Aorta (tissue), 5 donors: Measurements from ENCODE around the gene KLF9. TPM values are rescaled to one million over a fixed set of nuclear protein-coding genes. Genes with fewer than 3 reads are reported as not detected.

Experiments
- ATAC-seq: fragments of 200-7000 bp; cut with Tn5 transposase; one replicate; pipeline ENCODE4 v1.9.1; 2022; ENCODE audit warnings: moderate library complexity; ENCODE audit not compliant: low FRiP score
- DNase-seq, 2 donors: peaks; one replicate each; pipeline ENCODE4 v3.0.0-alpha.2; 2020
- H3K27ac ChIP-seq, 2 donors: one replicate each; pipeline ENCODE4 v1.5.1; 2013; ENCODE audit warnings: low read length in 2 of 2, mild to moderate bottlenecking in 2 of 2, moderate library complexity in 2 of 2, control low read depth in 1 of 2, inconsistent platforms in 1 of 2, low read depth in 1 of 2
- H3K27me3 ChIP-seq, 2 donors: one replicate each; pipeline ENCODE4 v1.6.1; 2013; ENCODE audit warnings: control low read depth in 1 of 2, low read length in 1 of 2, mild to moderate bottlenecking in 1 of 2, moderate library complexity in 1 of 2; ENCODE audit not compliant: insufficient read depth in 2 of 2, control insufficient read depth in 1 of 2
- H3K36me3 ChIP-seq, 2 donors: one replicate each; pipeline ENCODE4 v1.6.1; 2013; ENCODE audit warnings: control low read depth in 1 of 2, low read length in 1 of 2, mild to moderate bottlenecking in 1 of 2; ENCODE audit not compliant: insufficient read depth in 2 of 2, control insufficient read depth in 1 of 2
- H3K4me1 ChIP-seq, 2 donors: one replicate each; pipeline ENCODE4 v1.6.1; 2013; ENCODE audit warnings: low read length in 2 of 2, control low read depth in 1 of 2, mild to moderate bottlenecking in 1 of 2, moderate library complexity in 1 of 2; ENCODE audit not compliant: insufficient read depth in 2 of 2, control insufficient read depth in 1 of 2
- H3K4me3 ChIP-seq, 2 donors: one replicate each; pipeline ENCODE4 v1.5.1; 2013; ENCODE audit warnings: low read length in 2 of 2, control low read depth in 1 of 2, mild to moderate bottlenecking in 1 of 2
- H3K9me3 ChIP-seq: one replicate; pipeline ENCODE4 v1.6.1; 2013; ENCODE audit warnings: mild to moderate bottlenecking, low read length; ENCODE audit not compliant: control insufficient read depth
- WGBS, 2 donors: extraction: QIAGEN DNeasy Blood & Tissue Kit; methylation state at CpG; one replicate each; pipeline ENCODE4 v1.1.7; 2013; 5-methylcytosine and 5-hydroxymethylcytosine counted together
- intact Hi-C, 2 donors: fragments of 100-400 bp; cut with DNase I; formaldehyde crosslinking; loops; one replicate each; pipeline versions ENCODE4 v1.14.2 to v1.15.0; 2022
- long read RNA-seq, 2 donors: library from polyadenylated mRNA; unstranded; transcript quantifications; one replicate each; pipeline ENCODE4 v2.0.0, GENCODE V29; 2020 to 2021
- polyA plus RNA-seq, 2 donors: library from polyadenylated mRNA; stranded (reverse); fragments of 200-250 nt; gene quantifications; one replicate each; pipeline ENCODE4 v1.2.3, GENCODE V29; 2013
- total RNA-seq, 2 donors: library from RNA; stranded (reverse); fragmentation: NEBNext Ultra II Directional; extraction: Animal tissue kit (Norgen Biotek cat#: 25700); gene quantifications; one replicate each; pipeline ENCODE4 v1.2.1, GENCODE V29; 2021
- donor health status: healthy with polysubstance abuse.
- donor health status: Bipolar disorder and iron deficiency.
- donor health status: DM: no; HTN: no; CAD: no.
- donor health status: DM: no; HTN: no; CAD: no.
- donor health status: DM: yes; HTN: yes; CAD: no.

The KLF9 gene
- total RNA-seq (100 to 1,000 TPM in 1 of 2 donors, 10 to 100 TPM in 1; 38.4 to 122 TPM), polyA plus RNA-seq (10 to 100 TPM; 31.4 to 53.3 TPM)
- long read RNA-seq, donor 1, full-length matches to known transcripts, result 1 of 36 reads
- long read RNA-seq, donor 1, partial matches to known transcripts, result 0 of 36 reads
- long read RNA-seq, donor 1, other reads (novel, unspliced or antisense), result 35 of 36 reads
- long read RNA-seq, donor 2, full-length matches to known transcripts, result 5 of 11 reads
- long read RNA-seq, donor 2, partial matches to known transcripts, result 0 of 11 reads
- long read RNA-seq, donor 2, other reads (novel, unspliced or antisense), result 6 of 11 reads

DNA sequence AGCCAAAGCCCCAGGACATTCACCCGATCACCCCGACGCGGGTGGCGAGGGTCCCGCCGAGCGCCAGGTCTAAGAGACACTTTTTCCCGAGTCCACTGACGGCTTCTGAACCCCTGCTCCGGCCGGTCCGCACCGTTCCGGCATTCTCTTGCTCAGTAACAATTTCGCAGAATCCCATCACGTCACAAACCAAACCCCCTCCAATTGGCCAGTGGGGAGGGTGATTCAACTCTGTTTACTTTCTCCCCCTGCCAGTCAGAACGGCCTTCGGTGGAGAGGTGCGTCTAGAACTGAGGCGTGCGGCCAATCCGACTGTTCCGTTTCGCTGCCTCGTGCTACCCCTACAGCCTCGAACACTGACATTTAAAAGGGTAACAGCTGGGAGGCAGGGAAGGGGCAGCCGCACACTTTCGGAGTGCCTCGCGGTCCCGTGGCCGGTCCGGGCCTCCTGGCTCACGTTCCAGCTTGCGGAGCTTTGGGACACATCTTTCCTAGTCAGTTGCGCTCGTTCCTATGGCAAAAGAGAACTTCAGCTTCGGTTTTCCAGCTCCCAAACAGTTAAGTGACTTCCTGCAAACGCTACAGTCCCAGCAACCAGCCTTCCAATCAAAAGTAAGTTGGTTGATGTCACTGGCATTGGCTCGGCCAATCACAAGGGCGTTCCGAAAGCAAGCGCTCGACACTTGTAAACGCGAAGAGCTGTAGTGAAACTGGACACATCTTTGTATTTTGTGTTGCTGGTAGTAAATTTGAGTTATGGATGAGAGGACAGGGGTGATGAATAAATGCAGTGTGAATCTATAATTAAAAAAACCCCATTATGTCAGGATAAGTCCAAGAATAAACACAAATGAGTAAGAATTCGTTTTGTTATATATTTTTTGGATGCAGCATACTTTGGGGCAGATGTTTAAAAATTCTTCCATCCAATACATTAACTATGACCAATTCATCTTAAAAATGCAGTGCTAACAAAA lies at the start of gene KLF9:
TSS of gene KLF9 (minus strand) at position 859 of the 977 bp plus-strand sequence. CDS start 1,294 bp downstream, outside the sequence.
- Histone ChIP-seq H3K27me3 (no peaks in the 10 kb centered on the region), H3K4me3 (peak within 1 kb of the TSS; percentile 83 to 88), H3K27ac (peak within 1 kb of the TSS; percentile 98 to 100), H3K36me3 (no peaks in the 10 kb centered on the region), H3K4me1 (no peaks in the 10 kb centered on the region), H3K9me3 (no peaks in the 10 kb centered on the region)
- ATAC-seq, result peak; percentile 90
- peak; percentile 95 to 98 for DNase-seq
- intact Hi-C loops, result loop anchor here (5.0 to 10.0 kb wide), 3 partner anchors 88 to 173 kb away; partner anchors contain the start of gene SMC5 (in 1 of the 2)
- 0 to 1% methylated on average over 47 to 48 of the region's 48 CpGs for WGBS, 2 donors

DNA sequence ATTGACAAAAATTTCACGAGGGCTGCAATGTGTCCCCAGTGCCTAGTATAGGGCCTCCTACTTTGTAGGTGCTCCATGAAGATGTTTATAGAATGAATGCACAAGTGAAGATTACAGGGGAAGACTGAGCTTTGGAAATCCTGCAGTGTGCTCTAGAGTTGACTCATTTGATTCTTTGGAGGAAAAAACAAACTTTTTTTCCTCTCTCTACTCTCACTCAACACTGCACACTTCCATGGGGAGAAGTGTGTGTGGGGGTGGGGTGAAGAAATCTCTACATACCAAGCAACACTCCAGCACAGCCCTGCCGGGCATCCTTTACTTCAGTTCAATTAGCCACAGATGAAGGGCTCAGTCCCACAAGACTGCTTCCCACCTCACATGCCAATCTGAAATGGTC lies 49.4 kb upstream of the KLF9 start:
- Histone ChIP-seq H3K27me3 (no peaks in the 10 kb centered on the region), H3K4me1 (no peaks in the 10 kb centered on the region), H3K27ac (no peak overlapping the region), H3K4me3 (no peak overlapping the region), H3K9me3 (no peaks in the 10 kb centered on the region), H3K36me3 (no peaks in the 10 kb centered on the region)
- no peak for ATAC-seq
- 83 to 84% methylated on average over 2 of the region's 2 CpGs for WGBS, 2 donors
- intact Hi-C loops, result no loop called here
- no peak for DNase-seq

DNA sequence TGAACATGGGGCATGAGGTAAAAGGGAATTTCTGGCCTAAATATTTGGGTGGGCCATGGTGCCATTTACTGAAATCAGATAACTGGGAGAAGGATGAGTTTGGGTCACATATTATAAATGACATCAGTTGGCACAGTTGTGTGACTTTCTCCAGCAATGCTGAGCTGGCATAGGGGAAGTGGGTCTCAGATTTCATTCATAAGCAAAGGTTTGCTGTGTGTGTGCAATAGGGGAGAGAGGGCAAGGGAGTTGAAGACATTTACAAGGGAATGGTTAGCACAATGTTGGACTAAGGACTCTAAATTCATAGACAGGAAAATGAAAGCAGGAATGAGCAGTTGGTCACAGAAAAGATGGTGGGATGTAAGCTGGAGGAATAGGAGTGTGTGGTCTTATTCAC lies 47.8 kb upstream of the KLF9 start:
- Histone ChIP-seq H3K27me3 (no peaks in the 10 kb centered on the region), H3K4me1 (no peaks in the 10 kb centered on the region), H3K4me3 (no peak overlapping the region), H3K36me3 (no peaks in the 10 kb centered on the region), H3K27ac (no peak overlapping the region), H3K9me3 (no peaks in the 10 kb centered on the region)
- intact Hi-C loops, result no loop called here
- no peak for DNase-seq
- no peak for ATAC-seq

DNA sequence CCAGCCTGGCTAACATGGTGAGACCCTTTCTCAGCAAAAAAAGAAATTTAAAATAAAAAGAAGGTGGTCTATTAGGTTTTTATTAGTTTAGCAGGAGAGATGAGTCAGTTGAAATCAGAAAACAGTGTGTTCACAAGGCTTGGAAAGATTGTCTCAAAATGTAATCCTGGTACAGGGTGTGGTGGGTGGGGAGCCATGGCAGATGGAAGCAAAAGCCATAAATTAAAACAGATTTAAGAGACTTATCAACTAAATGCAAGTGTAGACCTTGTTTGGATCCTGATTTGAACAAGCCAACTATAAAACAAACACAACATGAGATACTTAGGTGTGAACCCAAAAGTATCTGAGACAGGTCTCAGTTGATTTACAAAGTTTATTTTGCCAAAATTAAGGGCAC lies 42.8 kb upstream of the KLF9 start:
- peaks cover 0 to 2% of the 10 kb centered on the region in 2 donors for H3K4me1 ChIP-seq
- intact Hi-C loops, result no loop called here
- H3K27me3 ChIP-seq, result no peaks in the 10 kb centered on the region
- no peaks in the 10 kb centered on the region for H3K9me3 ChIP-seq
- no peak overlapping the region for H3K4me3 ChIP-seq
- H3K36me3 ChIP-seq, result no peaks in the 10 kb centered on the region
- ATAC-seq (no peak), DNase-seq (no peak)
- H3K27ac ChIP-seq, result no peak overlapping the region

DNA sequence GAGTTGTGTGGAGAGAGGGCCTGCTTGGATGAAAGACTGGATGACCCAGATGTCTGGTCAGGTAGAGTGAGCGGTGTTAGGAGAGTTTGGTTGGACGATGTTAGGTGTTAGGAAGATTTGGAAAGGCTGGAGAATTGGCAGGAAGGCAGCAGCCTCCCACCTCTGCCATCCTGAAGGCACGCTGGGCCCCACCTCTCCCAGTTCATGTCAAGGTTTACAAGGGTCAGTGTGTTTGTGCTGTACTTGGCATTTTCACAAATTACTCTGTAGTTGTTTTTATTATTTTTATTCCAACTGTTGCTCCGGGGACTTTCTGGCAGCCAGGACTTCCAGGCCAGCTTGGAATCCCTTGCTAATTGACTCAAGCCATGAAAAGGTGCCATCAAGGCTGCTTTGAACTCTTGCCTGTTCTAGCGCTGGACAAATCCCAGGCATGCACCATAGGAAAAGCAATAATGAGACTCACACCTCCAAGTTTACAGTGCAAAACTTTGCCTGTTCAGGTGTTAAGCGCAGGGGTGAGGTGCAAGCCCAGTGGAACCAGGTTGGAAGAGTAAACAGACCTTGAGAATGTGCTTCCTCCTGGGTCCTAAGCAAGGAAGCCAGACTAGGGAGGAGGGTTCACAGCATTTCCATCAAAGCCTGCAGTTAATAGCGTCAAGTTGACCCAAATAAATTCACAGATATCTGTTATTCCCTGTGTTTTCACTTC lies 41.7 kb upstream of the KLF9 start:
- WGBS, 2 donors, result 64 to 65% methylated on average over 7 of the region's 7 CpGs

DNA sequence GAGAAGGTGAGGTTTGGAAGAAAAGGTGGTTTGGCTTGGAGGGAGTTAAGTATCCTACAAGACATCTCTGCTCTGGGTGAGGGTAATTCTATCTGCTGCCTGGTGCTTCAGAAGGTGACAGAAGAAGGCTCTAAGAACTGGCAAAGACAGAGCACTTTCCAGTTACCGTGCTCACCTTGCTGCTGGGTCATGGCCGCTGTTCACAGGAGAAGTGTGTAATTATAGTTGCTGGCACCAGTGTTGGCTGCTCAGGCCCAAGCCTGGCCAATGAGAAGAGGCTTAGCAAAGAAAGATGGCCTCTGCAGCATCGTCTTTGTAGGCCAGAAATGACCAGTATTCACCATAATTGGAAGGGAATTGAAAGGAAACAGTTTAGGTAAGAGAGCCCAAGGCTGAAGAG lies 37.9 kb upstream of the KLF9 start:
- ATAC-seq, result no peak
- intact Hi-C loops, result no loop called here
- WGBS, 2 donors, result 94 to 97% methylated on average over 3 of the region's 3 CpGs
- Histone ChIP-seq H3K27ac (no peak overlapping the region), H3K4me3 (no peak overlapping the region), H3K9me3 (no peaks in the 10 kb centered on the region), H3K4me1 (peaks cover 0 to 5% of the 10 kb centered on the region in 2 donors), H3K36me3 (no peaks in the 10 kb centered on the region), H3K27me3 (no peaks in the 10 kb centered on the region)
- DNase-seq, result no peak

More for the DNA sequence above, 41.7 kb upstream of the KLF9 start:
- no peaks in the 10 kb centered on the region for H3K27me3 ChIP-seq
- H3K4me3 ChIP-seq, result no peak overlapping the region
- no peak for ATAC-seq
- no peak for DNase-seq
- H3K36me3 ChIP-seq, result no peaks in the 10 kb centered on the region
- no peaks in the 10 kb centered on the region for H3K9me3 ChIP-seq
- peaks cover 0 to 5% of the 10 kb centered on the region in 2 donors for H3K4me1 ChIP-seq
- H3K27ac ChIP-seq, result peak overlapping the region in 1 of 2 donors; percentile 26
- intact Hi-C loops, result no loop called here

DNA sequence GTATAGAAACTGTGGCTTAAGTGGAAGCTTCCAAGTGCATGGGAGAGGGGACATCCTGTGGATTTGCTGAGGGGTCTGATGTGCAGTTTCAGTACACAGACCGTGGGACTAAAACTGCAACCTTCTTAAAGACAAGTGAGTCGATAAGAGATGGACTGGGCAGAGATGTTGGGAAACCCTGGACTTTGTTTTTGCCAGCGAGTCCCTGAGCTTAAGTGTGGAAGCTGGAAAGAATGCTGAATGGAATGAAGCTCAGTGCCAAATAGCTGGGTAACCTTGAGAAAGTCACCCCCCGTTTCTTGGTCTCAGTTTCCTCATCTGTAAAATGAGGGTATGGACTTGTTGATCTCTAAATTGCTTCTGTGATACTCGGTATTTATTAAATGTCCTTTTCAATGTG lies 37.3 kb upstream of the KLF9 start:
- no peaks in the 10 kb centered on the region for H3K27me3 ChIP-seq
- no peak overlapping the region for H3K4me3 ChIP-seq
- no peak for ATAC-seq
- H3K9me3 ChIP-seq, result no peaks in the 10 kb centered on the region
- WGBS, 2 donors, result 46 to 47% methylated on average over 5 of the region's 5 CpGs
- H3K4me1 ChIP-seq, result peaks cover 0 to 5% of the 10 kb centered on the region in 2 donors
- H3K36me3 ChIP-seq, result no peaks in the 10 kb centered on the region
- intact Hi-C loops, result no loop called here
- no peak overlapping the region for H3K27ac ChIP-seq
- DNase-seq, result no peak

DNA sequence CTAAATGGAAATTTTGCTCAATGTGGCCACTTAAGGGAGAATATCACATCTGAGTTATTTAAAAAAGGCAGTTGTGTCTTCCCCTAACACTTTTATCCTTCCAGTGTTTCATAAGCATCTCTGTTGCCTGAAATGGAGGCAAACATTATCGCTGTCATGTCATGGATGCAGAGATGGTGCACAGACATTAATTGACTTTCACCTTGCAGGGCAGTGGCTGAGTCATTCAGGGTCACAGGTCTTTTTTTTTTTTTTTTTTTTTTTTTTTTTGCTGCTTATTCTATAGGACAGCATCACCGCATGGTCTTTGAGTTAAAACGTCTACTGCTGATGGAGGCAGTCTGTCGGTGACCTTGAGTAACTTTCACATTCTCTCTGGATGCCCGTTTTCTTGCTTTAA lies 36.3 kb upstream of the KLF9 start:
- no peaks in the 10 kb centered on the region for H3K36me3 ChIP-seq
- no peak overlapping the region for H3K27ac ChIP-seq
- ATAC-seq (no peak), DNase-seq (no peak)
- intact Hi-C loops, result no loop called here
- 90% methylated on average over 5 of the region's 5 CpGs for WGBS, 2 donors
- no peaks in the 10 kb centered on the region for H3K9me3 ChIP-seq
- peaks cover 0 to 3% of the 10 kb centered on the region in 2 donors for H3K4me1 ChIP-seq
- no peaks in the 10 kb centered on the region for H3K27me3 ChIP-seq
- no peak overlapping the region for H3K4me3 ChIP-seq
